ENCODE measurements around the gene COMMD10.

Gene COMMD10

GRCh38 chr5:116289276-116289675 is 204.5 kb downstream of the COMMD10 start:
- no peak for DNase-seq (ENCODE audit: low read depth in 2 of 3, low spot score in 1 of 3)

GRCh38 chr5:116291271-116291670 is 206.4 kb downstream of the COMMD10 start:
- no peak for DNase-seq (ENCODE audit: low read depth in 2 of 3, low spot score in 1 of 3)

- no peak for DNase-seq (ENCODE audit: low read depth in 2 of 3, low spot score in 1 of 3)
Observed at GRCh38 chr5:116292321-116292720, 207.5 kb downstream of the COMMD10 start.

- DNase-seq (ENCODE audit: low read depth in 2 of 3, low spot score in 1 of 3) = no peak
Observed at GRCh38 chr5:116296335-116297072, 211.7 kb downstream of the COMMD10 start.

GRCh38 chr5:116297296-116297814 is 212.5 kb downstream of the COMMD10 start:
- DNase-seq (ENCODE audit: low read depth in 2 of 3, low spot score in 1 of 3) = no peak

- no peak for DNase-seq (ENCODE audit: low read depth in 2 of 3, low spot score in 1 of 3)
Observed at GRCh38 chr5:116299746-116300640, 215.2 kb downstream of the COMMD10 start.

GRCh38 chr5:116301110-116301509 is 216.3 kb downstream of the COMMD10 start:
- no peak for DNase-seq (ENCODE audit: low read depth in 2 of 3, low spot score in 1 of 3)

GRCh38 chr5:116303340-116303739 is 218.5 kb downstream of the COMMD10 start:
- no peak for DNase-seq (ENCODE audit: low read depth in 2 of 3, low spot score in 1 of 3)

- no peak for DNase-seq (ENCODE audit: low read depth in 2 of 3, low spot score in 1 of 3)
Observed at GRCh38 chr5:116303810-116304209, 219.0 kb downstream of the COMMD10 start.

- no peak for DNase-seq (ENCODE audit: low read depth in 2 of 3, low spot score in 1 of 3)
Observed at GRCh38 chr5:116305899-116306298, 221.1 kb downstream of the COMMD10 start.

GRCh38 chr5:116306846-116307245 is 222.0 kb downstream of the COMMD10 start:
- DNase-seq (ENCODE audit: low read depth in 2 of 3, low spot score in 1 of 3) = no peak

- DNase-seq (ENCODE audit: low read depth in 2 of 3, low spot score in 1 of 3) = no peak
Observed at GRCh38 chr5:116308391-116308790, 223.6 kb downstream of the COMMD10 start.

GRCh38 chr5:116313366-116313765 is 228.5 kb downstream of the COMMD10 start:
- DNase-seq (ENCODE audit: low read depth in 2 of 3, low spot score in 1 of 3) = no peak

GRCh38 chr5:116315531-116315930 is 230.7 kb downstream of the COMMD10 start:
- DNase-seq (ENCODE audit: low read depth in 2 of 3, low spot score in 1 of 3) = no peak

- DNase-seq (ENCODE audit: low read depth in 2 of 3, low spot score in 1 of 3) = no peak
Observed at GRCh38 chr5:116318091-116318854, 233.4 kb downstream of the COMMD10 start.

GRCh38 chr5:116320486-116320885 is 235.7 kb downstream of the COMMD10 start:
- no peak for DNase-seq (ENCODE audit: low read depth in 2 of 3, low spot score in 1 of 3)

- DNase-seq (ENCODE audit: low read depth in 2 of 3, low spot score in 1 of 3) = no peak
Observed at GRCh38 chr5:116329503-116329902, 244.7 kb downstream of the COMMD10 start.

GRCh38 chr5:116340799-116341198 is 256.0 kb downstream of the COMMD10 start:
- no peak for DNase-seq (ENCODE audit: low read depth in 2 of 3, low spot score in 1 of 3)
